ENCODE data around the gene HSPH1.

GRCh38 chr13:31092646-31093045 is 69.1 kb downstream of the HSPH1 start:
- no peak for TF ChIP-seq CTCF (IDR thresholded peaks at IDR 0.05 in 2 of 3, conservative IDR thresholded peaks at IDR 0.05 in 1 of 3; ENCODE audit: borderline replicate concordance in 1 of 3, insufficient read depth in 1 of 3, low read depth in 2 of 3, low read length in 2 of 3)
- no peak for TF ChIP-seq SIN3A (IDR thresholded peaks at IDR 0.05; ENCODE audit: low read depth)
- no peak for TF ChIP-seq POLR2AphosphoS5 (IDR thresholded peaks at IDR 0.05; ENCODE audit: low read depth, low read length)
- no peak for TF ChIP-seq ZNF274 (IDR thresholded peaks at IDR 0.05; ENCODE audit: low read depth, low read length)
- no peak for TF ChIP-seq RAD21 (IDR thresholded peaks at IDR 0.05; ENCODE audit: low read depth)
- no peak for TF ChIP-seq TCF7L2 (IDR thresholded peaks at IDR 0.05; ENCODE audit: borderline replicate concordance, extremely low read depth, insufficient read depth, insufficient read length)
- TF ChIP-seq SRF (IDR thresholded peaks at IDR 0.05; ENCODE audit: low read depth): no peak
